Breast epithelium (tissue), 4 donors: Measurements from ENCODE around the gene TSPAN12. TPM values are rescaled to one million over a fixed set of nuclear protein-coding genes. Genes with fewer than 3 reads are reported as not detected.

Source experiments
- DNase-seq, 2 donors: peaks; one replicate each; pipeline ENCODE4 v3.0.0-alpha.2; 2019; ENCODE audit warnings: low spot score in 2 of 2
- H3K27ac ChIP-seq, 2 donors: fragments of 200-600 bp; sonication (generic) in 1 of 2; one replicate each; pipeline ENCODE4 v1.5.1; 2016 to 2019; ENCODE audit warnings: mild to moderate bottlenecking in 1 of 2
- H3K27me3 ChIP-seq, 2 donors: fragments of 200-600 bp; sonication (generic) in 1 of 2; one replicate each; pipeline versions ENCODE4 v1.5.1 to v1.6.0; 2017 to 2019; ENCODE audit warnings: control low read depth in 1 of 2, mild to moderate bottlenecking in 1 of 2
- H3K36me3 ChIP-seq: fragments of 200-600 bp; one replicate; pipeline ENCODE4 v1.5.1; 2019
- H3K4me1 ChIP-seq, 2 donors: fragments of 200-600 bp; sonication (generic); one replicate each; pipeline ENCODE4 v1.5.1; 2016 to 2019; ENCODE audit warnings: control low read depth in 1 of 2
- H3K4me3 ChIP-seq, 3 donors: fragments of 200-600 bp; sonication (generic); 1 replicate in 2 of 3; 2 replicates in 1 of 3; pipeline ENCODE4 v1.5.1; 2016 to 2019; ENCODE audit warnings: mild to moderate bottlenecking in 3 of 3, moderate library complexity in 2 of 3
- H3K9me3 ChIP-seq, 2 donors: fragments of 200-600 bp; sonication (generic) in 1 of 2; one replicate each; pipeline ENCODE4 v1.5.1; 2016 to 2019; ENCODE audit warnings: control low read depth in 1 of 2
- POLR2A ChIP-seq: fragments of 450-650 bp; IDR thresholded peaks from one replicate; pipeline ENCODE4 v1.6.1; 2016; ENCODE audit warnings: antibody characterized with exemption, mild to moderate bottlenecking, moderate library complexity
- POLR2AphosphoS5 ChIP-seq, 3 donors: sonication (generic); formaldehyde crosslinking; IDR thresholded peaks; one replicate each; pipeline ENCODE4 v1.6.1; 2017; ENCODE audit warnings: antibody characterized with exemption in 3 of 3
- intact Hi-C: fragments of 100-400 bp; cut with DNase I; formaldehyde crosslinking; loops from one replicate; pipeline ENCODE4 v1.15.1; 2023; ENCODE audit warnings: low total_unique reads
- total RNA-seq, 3 donors: library from RNA; depleted of rRNA; stranded (reverse); fragments of >200 nt; gene quantifications; one replicate each; pipeline ENCODE4 v1.1.0, GENCODE V29; 2016
- TF ChIP-seq, protein P1 (sequence below), 3 donors: fragments of 450-650 bp; IDR thresholded peaks; one replicate each; pipeline ENCODE4 v1.5.1; 2016 to 2017; ENCODE audit warnings: antibody characterized with exemption in 3 of 3, mild to moderate bottlenecking in 3 of 3, moderate library complexity in 3 of 3

TSPAN12 gene
- total RNA-seq, 3 donors from 2014 or later: 6.6 to 11.3 (median 9.2) TPM

GRCh38 chr7:120856621-120857352 is 1.2 kb downstream of the TSPAN12 start:
- TF ChIP-seq, protein P1, sequence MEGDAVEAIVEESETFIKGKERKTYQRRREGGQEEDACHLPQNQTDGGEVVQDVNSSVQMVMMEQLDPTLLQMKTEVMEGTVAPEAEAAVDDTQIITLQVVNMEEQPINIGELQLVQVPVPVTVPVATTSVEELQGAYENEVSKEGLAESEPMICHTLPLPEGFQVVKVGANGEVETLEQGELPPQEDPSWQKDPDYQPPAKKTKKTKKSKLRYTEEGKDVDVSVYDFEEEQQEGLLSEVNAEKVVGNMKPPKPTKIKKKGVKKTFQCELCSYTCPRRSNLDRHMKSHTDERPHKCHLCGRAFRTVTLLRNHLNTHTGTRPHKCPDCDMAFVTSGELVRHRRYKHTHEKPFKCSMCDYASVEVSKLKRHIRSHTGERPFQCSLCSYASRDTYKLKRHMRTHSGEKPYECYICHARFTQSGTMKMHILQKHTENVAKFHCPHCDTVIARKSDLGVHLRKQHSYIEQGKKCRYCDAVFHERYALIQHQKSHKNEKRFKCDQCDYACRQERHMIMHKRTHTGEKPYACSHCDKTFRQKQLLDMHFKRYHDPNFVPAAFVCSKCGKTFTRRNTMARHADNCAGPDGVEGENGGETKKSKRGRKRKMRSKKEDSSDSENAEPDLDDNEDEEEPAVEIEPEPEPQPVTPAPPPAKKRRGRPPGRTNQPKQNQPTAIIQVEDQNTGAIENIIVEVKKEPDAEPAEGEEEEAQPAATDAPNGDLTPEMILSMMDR (IDR thresholded peaks at IDR 0.05): no peak
- no peak for TF ChIP-seq POLR2A
- no peak for TF ChIP-seq POLR2AphosphoS5 (IDR thresholded peaks at IDR 0.05)
- H3K9me3 ChIP-seq: no peaks in the 10 kb centered on the region
- DNase-seq: no peak
- intact Hi-C loops: no loop called here
- peak overlapping the region; percentile 64 to 76 (median 68) for H3K4me3 ChIP-seq
- H3K27ac ChIP-seq: peak overlapping the region; percentile 62 to 74
- H3K27me3 ChIP-seq: no peaks in the 10 kb centered on the region
- no peaks in the 10 kb centered on the region for H3K4me1 ChIP-seq
- H3K36me3 ChIP-seq: no peaks in the 10 kb centered on the region

- H3K4me1 ChIP-seq: no peaks in the 10 kb centered on the region
- no peaks in the 10 kb centered on the region for H3K36me3 ChIP-seq
- no peak for DNase-seq
- no peaks in the 10 kb centered on the region for H3K27me3 ChIP-seq
- no peak overlapping the region for H3K27ac ChIP-seq
- TF ChIP-seq POLR2A (no peak), POLR2AphosphoS5 (IDR thresholded peaks at IDR 0.05) (no peak)
- TF ChIP-seq, protein P1 (IDR thresholded peaks at IDR 0.05): no peak
- intact Hi-C loops: no loop called here
- no peaks in the 10 kb centered on the region for H3K9me3 ChIP-seq
- peak overlapping the region; percentile 64 to 76 (median 68) for H3K4me3 ChIP-seq
Measured at GRCh38 chr7:120856198-120856597, 1.7 kb downstream of the TSPAN12 start.

GRCh38 chr7:120852700-120853099 is 5.2 kb downstream of the TSPAN12 start:
- Histone ChIP-seq H3K36me3 (no peaks in the 10 kb centered on the region), H3K9me3 (no peaks in the 10 kb centered on the region), H3K4me3 (no peak overlapping the region), H3K27ac (no peak overlapping the region), H3K27me3 (no peaks in the 10 kb centered on the region), H3K4me1 (no peaks in the 10 kb centered on the region)
- no peak for TF ChIP-seq POLR2A
- intact Hi-C loops: no loop called here
- no peak for DNase-seq

DNA sequence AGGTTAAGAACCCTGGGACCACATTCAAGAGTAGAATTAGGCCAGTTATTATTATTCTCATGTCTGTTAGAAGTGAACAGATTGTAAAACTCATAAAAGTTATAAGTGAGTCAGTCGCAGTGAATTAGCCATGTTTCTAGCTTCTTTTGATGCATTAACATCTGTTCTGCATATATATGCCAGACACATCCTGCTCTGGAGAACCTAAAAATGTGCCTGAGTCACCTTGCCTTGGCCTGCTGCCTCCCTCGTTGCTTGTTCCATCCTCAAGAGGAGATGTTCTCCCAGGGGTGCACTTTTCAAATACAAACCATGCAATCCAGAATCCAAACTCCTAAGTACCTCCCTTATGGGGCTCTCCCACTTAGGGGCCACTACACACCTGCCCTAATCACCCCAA is 14.8 kb downstream of the TSPAN12 start:
- Histone ChIP-seq H3K36me3 (no peaks in the 10 kb centered on the region), H3K4me1 (no peaks in the 10 kb centered on the region), H3K9me3 (no peaks in the 10 kb centered on the region), H3K4me3 (no peak overlapping the region), H3K27ac (no peak overlapping the region), H3K27me3 (no peaks in the 10 kb centered on the region)
- intact Hi-C loops: no loop called here
- TF ChIP-seq POLR2AphosphoS5 (IDR thresholded peaks at IDR 0.05): no peak
- TF ChIP-seq POLR2A: no peak
- TF ChIP-seq, protein P1 (IDR thresholded peaks at IDR 0.05): no peak
- DNase-seq: no peak

DNA sequence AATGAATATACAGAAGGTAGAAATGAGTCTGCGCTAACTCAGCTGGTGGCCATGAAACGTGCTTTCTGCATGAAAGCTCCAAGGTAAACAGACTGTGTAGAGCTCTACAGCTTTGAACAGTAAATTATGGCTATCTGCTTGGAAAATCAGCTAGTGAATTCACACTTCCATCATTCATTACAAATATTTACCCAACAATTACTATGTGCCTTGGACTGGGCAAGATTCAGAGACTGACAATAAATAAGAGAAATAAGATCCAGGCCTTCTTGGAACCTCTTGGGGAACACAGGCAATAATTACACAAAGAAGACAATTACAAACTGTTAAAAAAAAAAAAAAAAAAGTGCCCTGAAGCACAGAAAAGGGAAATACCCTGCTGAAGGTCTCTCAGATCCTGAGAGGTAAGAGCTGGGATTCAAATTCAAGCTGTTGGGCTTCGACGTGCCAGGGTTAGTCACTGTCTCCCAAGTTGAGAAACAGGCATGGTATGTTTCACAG is 15.8 kb downstream of the TSPAN12 start:
- Histone ChIP-seq H3K36me3 (no peaks in the 10 kb centered on the region), H3K27me3 (no peaks in the 10 kb centered on the region), H3K27ac (no peak overlapping the region), H3K4me1 (no peaks in the 10 kb centered on the region), H3K4me3 (no peak overlapping the region), H3K9me3 (no peaks in the 10 kb centered on the region)
- intact Hi-C loops: no loop called here
- DNase-seq: no peak
- TF ChIP-seq POLR2A: no peak
- TF ChIP-seq, protein P1 (IDR thresholded peaks at IDR 0.05): no peak
- no peak for TF ChIP-seq POLR2AphosphoS5 (IDR thresholded peaks at IDR 0.05)
